Gastroesophageal sphincter (tissue), 3 donors: Measurements from ENCODE around the gene KIAA0040.

Source experiments
- CTCF ChIP-seq, 4 experiments: fragments of 200-600 bp in 2 of 4; fragments of 450-650 bp in 2 of 4; sonication (generic) in 1 of 4; IDR thresholded peaks; one replicate each; pipeline ENCODE4 v1.5.1; 2017 to 2019; ENCODE audit warnings: antibody characterized with exemption in 4 of 4, mild to moderate bottlenecking in 2 of 4, moderate library complexity in 2 of 4
- POLR2A ChIP-seq, 2 donors: fragments of 450-650 bp; IDR thresholded peaks; one replicate each; pipeline ENCODE4 v1.6.1; 2017; ENCODE audit warnings: antibody characterized with exemption in 2 of 2, mild to moderate bottlenecking in 2 of 2, moderate library complexity in 1 of 2
- POLR2AphosphoS5 ChIP-seq: sonication (generic); formaldehyde crosslinking; IDR thresholded peaks from one replicate; pipeline ENCODE4 v1.6.1; 2017; ENCODE audit warnings: antibody characterized with exemption

- no peak for TF ChIP-seq POLR2A (IDR thresholded peaks at IDR 0.05)
- no peak for TF ChIP-seq CTCF (IDR thresholded peaks at IDR 0.05)
- TF ChIP-seq POLR2AphosphoS5, result no peak
Measured at GRCh38 chr1:175172503-175172902, 20.1 kb downstream of the KIAA0040 start.
